Neural progenitor cell (in vitro differentiated cells): Measurements from ENCODE around the gene TRPM2. TPM values are rescaled to one million over a fixed set of nuclear protein-coding genes. Genes with fewer than 3 reads are reported as not detected.

Experiments used
- DNase-seq: peaks from one replicate; pipeline ENCODE4 v3.0.0-alpha.2; 2016; ENCODE audit warnings: low spot score
- H2AFZ ChIP-seq: fragments of 200-600 bp; sonication (generic); replicated peaks from 2 replicates; pipeline ENCODE4 v1.6.1; 2016; ENCODE audit warnings: antibody characterized with exemption
- H3F3A ChIP-seq: fragments of 200-600 bp; sonication (generic); 2 replicates; pipeline ENCODE4 v1.6.1; 2016; ENCODE audit warnings: antibody characterized with exemption, low read depth
- H3K27ac ChIP-seq: fragments of 200-600 bp; sonication (generic); 2 replicates; pipeline ENCODE4 v1.5.1; 2016; ENCODE audit warnings: mild to moderate bottlenecking
- H3K27me3 ChIP-seq: fragments of 200-600 bp; sonication (generic); 2 replicates; pipeline ENCODE4 v1.6.1; 2016; ENCODE audit warnings: mild to moderate bottlenecking, moderate library complexity
- H3K36me3 ChIP-seq: fragments of 200-600 bp; sonication (generic); 2 replicates; pipeline ENCODE4 v1.5.1; 2016
- H3K4me1 ChIP-seq: fragments of 200-600 bp; sonication (generic); 2 replicates; pipeline ENCODE4 v1.6.1; 2016; ENCODE audit warnings: mixed run types
- H3K4me2 ChIP-seq: fragments of 200-600 bp; sonication (generic); 2 replicates; pipeline ENCODE4 v1.6.1; 2016
- H3K4me3 ChIP-seq: fragments of 200-600 bp; sonication (generic); 2 replicates; pipeline ENCODE4 v1.5.1; 2016
- H3K79me2 ChIP-seq: fragments of 200-600 bp; sonication (generic); 2 replicates; pipeline ENCODE4 v1.6.1; 2016; ENCODE audit warnings: low read depth
- H3K9ac ChIP-seq: fragments of 200-600 bp; sonication (generic); 2 replicates; pipeline ENCODE4 v1.6.1; 2016
- H3K9me3 ChIP-seq: fragments of 200-600 bp; sonication (generic); 2 replicates; pipeline ENCODE4 v1.5.1; 2016; ENCODE audit warnings: low read depth
- H4K20me1 ChIP-seq: fragments of 200-600 bp; sonication (generic); 2 replicates; pipeline ENCODE4 v1.6.1; 2016; ENCODE audit warnings: low read depth
- H3K27ac Mint-ChIP-seq: 3 replicates; pipeline ENCODE4 v1.8.0; 2021; ENCODE audit warnings: mixed read lengths
- H3K27me3 Mint-ChIP-seq: 2 replicates; pipeline ENCODE4 v1.8.0; 2022; ENCODE audit warnings: low read depth, mild to moderate bottlenecking, inconsistent platforms, moderate library complexity, mixed read lengths; ENCODE audit not compliant: insufficient read depth
- H3K36me3 Mint-ChIP-seq: 3 replicates; pipeline ENCODE4 v1.8.0; 2021; ENCODE audit warnings: mixed read lengths
- H3K4me1 Mint-ChIP-seq: 3 replicates; pipeline ENCODE4 v1.8.0; 2021; ENCODE audit warnings: mixed read lengths
- H3K4me3 Mint-ChIP-seq: 3 replicates; pipeline ENCODE4 v1.8.0; 2021; ENCODE audit warnings: mild to moderate bottlenecking, moderate library complexity, mixed read lengths
- H3K9me3 Mint-ChIP-seq: 3 replicates; pipeline ENCODE4 v1.8.0; 2020; ENCODE audit warnings: mixed read lengths
- EZH2 ChIP-seq: fragments of 200-600 bp; sonication (generic); IDR thresholded peaks from 2 replicates; pipeline ENCODE4 v1.6.1; 2017; ENCODE audit warnings: antibody characterized with exemption, mild to moderate bottlenecking, moderate library complexity
- EZH2phosphoT487 ChIP-seq: fragments of 200-600 bp; sonication (generic); IDR thresholded peaks from 2 replicates; pipeline ENCODE4 v1.6.1; 2017; ENCODE audit warnings: antibody characterized with exemption
- total RNA-seq: library from RNA; depleted of rRNA; stranded (reverse); fragments of >200 nt; gene quantifications from 2 replicates; pipeline ENCODE4 v1.2.3, GENCODE V29; 2015; ENCODE audit warnings: low replicate concordance
- TF ChIP-seq, protein P1 (sequence below): fragments of 200-600 bp; sonication (generic); IDR thresholded peaks from 2 replicates; pipeline ENCODE4 v1.5.1; 2017; ENCODE audit warnings: antibody characterized with exemption, mild to moderate bottlenecking

TRPM2 gene
- total RNA-seq, 1 donor from 2014 or later = not detected

DNA sequence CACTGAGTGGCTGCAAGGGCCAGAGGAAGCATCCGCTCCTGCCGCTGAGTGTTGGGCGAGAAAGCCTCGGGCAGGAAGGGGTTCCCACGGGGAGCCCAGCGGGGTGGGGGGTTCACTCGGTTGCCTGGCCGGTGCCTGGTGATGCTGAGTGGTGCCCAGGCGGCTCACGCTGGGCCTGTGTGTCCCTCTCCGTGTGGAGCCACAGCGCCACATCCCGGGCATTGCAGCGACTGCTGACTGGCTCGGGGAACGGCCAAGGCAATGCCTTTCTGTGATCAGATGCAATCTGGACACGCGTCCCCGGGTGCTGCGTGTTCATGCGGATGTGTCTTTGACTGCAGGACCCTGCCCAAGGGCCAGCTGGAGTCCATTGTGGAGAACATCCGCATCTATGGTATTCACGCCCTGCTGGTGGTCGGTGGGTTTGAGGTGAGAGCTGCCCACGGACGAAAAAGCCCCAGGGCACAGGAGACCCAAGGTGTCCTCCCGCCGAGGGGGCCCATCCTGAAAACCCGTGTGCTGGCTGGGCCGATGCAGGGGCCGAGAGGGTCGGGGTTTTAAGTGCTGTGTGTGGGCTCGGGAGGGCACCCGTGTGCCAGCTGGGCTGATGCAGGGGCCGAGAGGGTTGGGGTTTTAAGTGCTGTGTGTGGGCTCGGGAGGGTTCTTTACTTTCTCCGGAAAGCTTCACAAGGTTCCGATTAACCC, 30.6 kb upstream of the TRPM2 start:
- Mint-ChIP-seq H3K27me3 (no peaks in the 10 kb centered on the region), H3K27ac (no peak overlapping the region), H3K4me1 (no peaks in the 10 kb centered on the region), H3K36me3 (no peaks in the 10 kb centered on the region), H3K4me3 (no peak overlapping the region), H3K9me3 (no peaks in the 10 kb centered on the region)
- Histone ChIP-seq H4K20me1 (no peaks in the 10 kb centered on the region), H2AFZ (no peak overlapping the region), H3K9ac (no peak overlapping the region), H3K4me2 (no peak overlapping the region), H3F3A (no peaks in the 10 kb centered on the region), H3K36me3 (no peaks in the 10 kb centered on the region), H3K9me3 (no peaks in the 10 kb centered on the region), H3K4me3 (no peak overlapping the region), H3K27me3 (no peaks in the 10 kb centered on the region), H3K27ac (no peak overlapping the region), H3K79me2 (no peaks in the 10 kb centered on the region), H3K4me1 (no peaks in the 10 kb centered on the region)
- no peak for DNase-seq
- TF ChIP-seq EZH2 (no peak), EZH2phosphoT487 (no peak)
- TF ChIP-seq, protein P1, sequence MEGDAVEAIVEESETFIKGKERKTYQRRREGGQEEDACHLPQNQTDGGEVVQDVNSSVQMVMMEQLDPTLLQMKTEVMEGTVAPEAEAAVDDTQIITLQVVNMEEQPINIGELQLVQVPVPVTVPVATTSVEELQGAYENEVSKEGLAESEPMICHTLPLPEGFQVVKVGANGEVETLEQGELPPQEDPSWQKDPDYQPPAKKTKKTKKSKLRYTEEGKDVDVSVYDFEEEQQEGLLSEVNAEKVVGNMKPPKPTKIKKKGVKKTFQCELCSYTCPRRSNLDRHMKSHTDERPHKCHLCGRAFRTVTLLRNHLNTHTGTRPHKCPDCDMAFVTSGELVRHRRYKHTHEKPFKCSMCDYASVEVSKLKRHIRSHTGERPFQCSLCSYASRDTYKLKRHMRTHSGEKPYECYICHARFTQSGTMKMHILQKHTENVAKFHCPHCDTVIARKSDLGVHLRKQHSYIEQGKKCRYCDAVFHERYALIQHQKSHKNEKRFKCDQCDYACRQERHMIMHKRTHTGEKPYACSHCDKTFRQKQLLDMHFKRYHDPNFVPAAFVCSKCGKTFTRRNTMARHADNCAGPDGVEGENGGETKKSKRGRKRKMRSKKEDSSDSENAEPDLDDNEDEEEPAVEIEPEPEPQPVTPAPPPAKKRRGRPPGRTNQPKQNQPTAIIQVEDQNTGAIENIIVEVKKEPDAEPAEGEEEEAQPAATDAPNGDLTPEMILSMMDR = no peak

DNA sequence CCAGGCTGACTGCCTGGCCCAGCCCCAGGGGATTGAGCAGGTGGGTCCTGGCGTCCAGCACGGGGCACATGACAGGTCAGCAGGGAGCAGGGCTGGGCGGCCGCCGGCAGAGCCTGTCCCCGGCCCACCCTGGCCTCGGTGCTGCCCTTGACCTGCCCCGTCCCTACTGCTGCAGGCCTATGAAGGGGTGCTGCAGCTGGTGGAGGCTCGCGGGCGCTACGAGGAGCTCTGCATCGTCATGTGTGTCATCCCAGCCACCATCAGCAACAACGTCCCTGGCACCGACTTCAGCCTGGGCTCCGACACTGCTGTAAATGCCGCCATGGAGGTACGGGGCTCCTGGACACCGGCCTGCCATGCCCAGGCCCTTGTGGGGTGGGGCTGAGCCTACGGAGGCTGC, 29.8 kb upstream of the TRPM2 start:
- Histone ChIP-seq H3K36me3 (no peaks in the 10 kb centered on the region), H3K27ac (no peak overlapping the region), H2AFZ (no peak overlapping the region), H3K9me3 (no peaks in the 10 kb centered on the region), H3K9ac (no peak overlapping the region), H3F3A (no peaks in the 10 kb centered on the region), H3K4me1 (no peaks in the 10 kb centered on the region), H3K27me3 (no peaks in the 10 kb centered on the region), H3K4me2 (no peak overlapping the region), H3K4me3 (no peak overlapping the region), H3K79me2 (no peaks in the 10 kb centered on the region), H4K20me1 (no peaks in the 10 kb centered on the region)
- DNase-seq = no peak
- Mint-ChIP-seq H3K27ac (no peak overlapping the region), H3K36me3 (no peaks in the 10 kb centered on the region), H3K9me3 (no peaks in the 10 kb centered on the region), H3K27me3 (no peaks in the 10 kb centered on the region), H3K4me1 (no peaks in the 10 kb centered on the region), H3K4me3 (no peak overlapping the region)
- TF ChIP-seq, protein P1 = no peak
- no peak for TF ChIP-seq EZH2
- TF ChIP-seq EZH2phosphoT487 = no peak

DNA sequence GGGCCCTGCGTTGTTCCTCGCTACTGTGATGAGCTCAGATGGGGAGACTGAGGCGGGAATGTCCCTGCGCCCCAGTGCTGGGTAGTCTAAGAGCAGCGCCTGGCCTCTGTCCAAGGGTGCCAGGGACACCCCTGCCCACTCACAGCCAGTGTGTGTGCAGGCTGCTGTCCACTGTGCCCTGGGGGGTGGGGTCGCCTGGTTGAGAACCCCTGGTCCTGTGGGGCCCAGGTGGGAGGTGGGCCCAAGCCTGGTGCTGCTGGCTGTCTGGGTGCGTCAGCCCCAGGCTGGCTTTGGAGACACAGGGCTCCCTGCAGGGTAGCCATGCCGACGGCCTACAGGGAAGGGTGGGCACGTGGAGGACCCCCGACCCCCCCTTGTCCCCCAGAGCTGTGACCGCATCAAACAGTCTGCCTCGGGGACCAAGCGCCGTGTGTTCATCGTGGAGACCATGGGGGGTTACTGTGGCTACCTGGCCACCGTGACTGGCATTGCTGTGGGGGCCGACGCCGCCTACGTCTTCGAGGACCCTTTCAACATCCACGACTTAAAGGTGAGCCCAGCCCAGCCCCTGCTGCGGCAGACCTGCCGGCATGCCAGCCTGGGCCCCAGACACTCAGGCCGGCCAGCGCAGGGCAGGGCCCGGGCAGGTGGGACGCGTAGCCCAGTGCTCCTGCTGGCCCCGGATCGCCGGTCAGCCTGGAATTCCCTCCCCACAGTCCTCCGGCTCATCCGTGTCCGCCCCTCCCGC, 29.1 kb upstream of the TRPM2 start:
- Mint-ChIP-seq H3K36me3 (no peaks in the 10 kb centered on the region), H3K4me3 (no peak overlapping the region), H3K27me3 (no peaks in the 10 kb centered on the region), H3K9me3 (no peaks in the 10 kb centered on the region), H3K27ac (no peak overlapping the region), H3K4me1 (no peaks in the 10 kb centered on the region)
- no peak overlapping the region for H3K4me3 ChIP-seq
- H3K27me3 ChIP-seq = no peaks in the 10 kb centered on the region
- H3K27ac ChIP-seq = no peak overlapping the region
- H2AFZ ChIP-seq = no peak overlapping the region
- H3K79me2 ChIP-seq = no peaks in the 10 kb centered on the region
- DNase-seq = no peak
- H3K4me1 ChIP-seq = no peaks in the 10 kb centered on the region
- H3K9me3 ChIP-seq = no peaks in the 10 kb centered on the region
- H3K4me2 ChIP-seq = no peak overlapping the region
- no peaks in the 10 kb centered on the region for H3F3A ChIP-seq
- H4K20me1 ChIP-seq = no peaks in the 10 kb centered on the region
- H3K9ac ChIP-seq = no peak overlapping the region
- TF ChIP-seq, protein P1 = no peak
- TF ChIP-seq EZH2 = no peak
- no peak for TF ChIP-seq EZH2phosphoT487
- no peaks in the 10 kb centered on the region for H3K36me3 ChIP-seq
